D721Med (cell line): ENCODE results near the gene C20orf141.
A peak's percentile ranks its signal among the peaks of the same experiment; 100 is the strongest.

ENCODE experiments used
- DNase-seq: peaks from one replicate; pipeline ENCODE4 v3.0.0; 2011; ENCODE audit warnings: low spot score; ENCODE audit not compliant: insufficient read length
- FAIRE-seq: peaks from 2 replicates; lab custom pipeline; 2011; peaks lifted over from hg19 to GRCh38; lab: Jason Lieb, UNC
- TF ChIP-seq, protein P1 (sequence below): IDR thresholded peaks from 2 replicates; pipeline ENCODE4 v1.5.1; 2012; ENCODE audit warnings: mild to moderate bottlenecking, control low read depth; ENCODE audit not compliant: insufficient read depth; ENCODE audit errors: missing control alignments

Gene C20orf141

DNA sequence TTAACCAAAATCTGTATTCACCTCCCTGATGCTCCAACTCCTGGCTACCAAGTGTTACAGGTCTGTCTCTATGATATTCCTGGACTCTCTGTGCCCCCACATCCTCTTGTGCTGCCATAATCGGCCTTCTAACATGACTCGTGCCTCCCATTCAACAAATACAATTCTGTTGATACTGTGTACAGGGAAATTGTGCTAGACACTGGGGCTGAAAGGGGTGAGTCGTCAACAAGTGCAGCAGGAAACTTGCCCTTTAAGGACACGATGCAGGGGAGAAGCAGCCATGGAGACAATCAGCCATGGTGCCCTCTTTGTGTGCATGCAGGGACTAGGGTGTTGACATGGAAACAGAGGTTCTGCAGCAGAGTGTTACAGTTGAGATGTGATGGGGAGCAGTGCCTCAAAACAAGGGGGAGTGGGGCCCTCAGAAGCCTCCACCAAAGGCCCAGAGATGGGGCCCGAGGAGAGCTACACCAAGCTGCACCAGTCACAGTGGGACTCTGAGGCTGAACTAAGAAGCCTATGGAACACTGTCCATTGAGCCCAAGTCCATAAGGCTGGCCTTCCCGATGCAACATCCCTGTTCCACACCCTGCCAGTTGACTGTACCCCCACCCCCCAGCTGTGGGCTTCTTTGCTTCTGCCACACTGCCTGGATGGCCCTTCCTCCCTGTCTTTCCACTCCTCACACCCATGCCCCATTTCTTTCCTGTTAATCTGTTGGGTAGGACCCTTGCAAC is 22.6 kb downstream of the C20orf141 start:
- FAIRE-seq = no peak
- DNase-seq = no peak
- TF ChIP-seq, protein P1, sequence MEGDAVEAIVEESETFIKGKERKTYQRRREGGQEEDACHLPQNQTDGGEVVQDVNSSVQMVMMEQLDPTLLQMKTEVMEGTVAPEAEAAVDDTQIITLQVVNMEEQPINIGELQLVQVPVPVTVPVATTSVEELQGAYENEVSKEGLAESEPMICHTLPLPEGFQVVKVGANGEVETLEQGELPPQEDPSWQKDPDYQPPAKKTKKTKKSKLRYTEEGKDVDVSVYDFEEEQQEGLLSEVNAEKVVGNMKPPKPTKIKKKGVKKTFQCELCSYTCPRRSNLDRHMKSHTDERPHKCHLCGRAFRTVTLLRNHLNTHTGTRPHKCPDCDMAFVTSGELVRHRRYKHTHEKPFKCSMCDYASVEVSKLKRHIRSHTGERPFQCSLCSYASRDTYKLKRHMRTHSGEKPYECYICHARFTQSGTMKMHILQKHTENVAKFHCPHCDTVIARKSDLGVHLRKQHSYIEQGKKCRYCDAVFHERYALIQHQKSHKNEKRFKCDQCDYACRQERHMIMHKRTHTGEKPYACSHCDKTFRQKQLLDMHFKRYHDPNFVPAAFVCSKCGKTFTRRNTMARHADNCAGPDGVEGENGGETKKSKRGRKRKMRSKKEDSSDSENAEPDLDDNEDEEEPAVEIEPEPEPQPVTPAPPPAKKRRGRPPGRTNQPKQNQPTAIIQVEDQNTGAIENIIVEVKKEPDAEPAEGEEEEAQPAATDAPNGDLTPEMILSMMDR = no peak

DNA sequence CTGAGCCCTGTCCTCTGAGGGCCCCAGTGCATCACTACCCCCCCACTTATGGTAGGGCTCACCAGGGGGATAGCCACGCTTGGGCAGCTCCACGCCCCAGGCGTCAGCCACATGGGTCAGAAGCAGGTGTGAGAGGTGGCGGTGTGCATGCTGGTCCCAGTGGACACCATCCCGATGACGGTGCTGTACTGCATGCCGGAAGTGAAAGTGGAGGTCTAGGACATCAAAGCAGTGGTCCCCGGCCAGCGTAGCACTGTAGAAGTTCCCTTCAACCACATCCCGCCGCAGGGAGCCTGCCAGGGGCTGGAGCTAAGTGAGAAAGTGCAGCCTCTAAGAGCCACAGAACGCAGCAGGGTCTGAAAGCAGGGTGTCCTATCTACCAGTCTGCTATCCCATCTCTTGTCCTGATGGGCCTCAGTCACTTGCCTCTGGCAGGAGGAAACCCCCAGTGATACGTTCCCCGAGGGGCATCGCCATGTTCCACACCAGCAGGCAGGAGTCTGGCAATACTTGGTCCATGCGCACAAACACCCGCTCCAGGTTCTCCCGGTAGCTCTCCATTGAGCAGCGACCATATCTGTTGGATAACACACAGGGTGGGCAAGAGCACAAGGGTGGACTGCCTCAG is 23.5 kb downstream of the C20orf141 start:
- no peak for DNase-seq
- FAIRE-seq = no peak
- TF ChIP-seq, protein P1 = no peak

DNA sequence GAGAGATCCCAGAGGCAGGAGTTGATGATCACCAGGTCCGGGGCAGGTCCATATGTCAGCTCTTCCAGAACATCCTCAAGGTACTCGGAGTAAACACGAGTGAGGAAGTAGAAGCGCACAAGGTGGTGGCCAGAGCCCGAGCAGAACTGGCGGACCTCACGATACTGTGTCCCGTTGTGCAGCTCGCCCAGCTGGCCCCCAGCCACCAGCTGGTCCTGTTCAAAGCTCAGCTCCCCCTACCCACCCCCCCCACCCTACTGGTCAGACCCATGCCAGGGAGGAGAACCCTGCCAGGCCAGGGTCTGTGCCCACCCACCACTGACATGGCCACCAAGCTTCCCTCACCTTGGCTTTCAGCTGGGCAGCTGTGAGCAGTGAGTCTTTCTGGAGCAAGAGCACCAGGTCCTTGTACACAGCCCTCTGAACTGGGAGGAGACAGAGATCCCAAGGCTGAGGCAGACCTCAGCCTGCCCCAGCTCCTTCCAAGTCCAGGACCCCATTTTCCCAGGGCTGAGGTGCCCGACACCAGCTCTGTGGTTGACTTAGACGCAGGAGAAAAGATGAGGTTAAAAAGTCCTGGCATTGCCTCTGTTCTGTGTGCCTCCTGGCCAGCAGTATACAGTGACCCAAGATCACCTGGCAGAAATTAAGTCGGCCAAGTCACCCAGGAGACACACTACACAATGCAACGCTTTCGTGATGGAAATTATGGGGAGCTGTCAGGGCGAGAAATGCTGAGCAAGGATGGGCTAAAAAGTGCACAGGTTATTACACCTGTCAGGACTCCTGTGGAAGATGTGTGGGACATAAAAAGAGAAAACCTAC is 24.3 kb downstream of the C20orf141 start:
- DNase-seq (no peak), FAIRE-seq (no peak)
- TF ChIP-seq, protein P1 = no peak

DNA sequence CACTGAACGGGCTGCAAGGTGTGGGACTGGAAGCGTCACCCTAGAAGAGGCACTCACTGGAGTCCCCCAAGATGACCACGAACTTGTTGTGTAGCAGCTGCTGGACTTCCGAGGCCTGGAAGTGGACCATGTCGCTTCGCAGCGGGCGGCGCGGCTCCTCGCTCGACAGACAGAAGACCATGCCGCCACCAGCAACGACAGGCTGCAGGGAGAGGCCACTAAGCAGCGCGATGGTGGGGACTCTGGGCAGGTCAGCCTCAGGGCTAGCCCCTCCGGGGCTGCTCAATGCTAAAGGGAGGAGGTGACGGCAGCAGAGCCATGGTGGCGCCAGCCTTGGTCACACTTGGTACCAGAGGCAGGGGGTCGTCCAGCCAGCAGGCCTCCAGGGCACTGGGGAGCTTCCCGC is 24.9 kb downstream of the C20orf141 start:
- no peak for DNase-seq
- TF ChIP-seq, protein P1 = no peak
- no peak for FAIRE-seq

DNA sequence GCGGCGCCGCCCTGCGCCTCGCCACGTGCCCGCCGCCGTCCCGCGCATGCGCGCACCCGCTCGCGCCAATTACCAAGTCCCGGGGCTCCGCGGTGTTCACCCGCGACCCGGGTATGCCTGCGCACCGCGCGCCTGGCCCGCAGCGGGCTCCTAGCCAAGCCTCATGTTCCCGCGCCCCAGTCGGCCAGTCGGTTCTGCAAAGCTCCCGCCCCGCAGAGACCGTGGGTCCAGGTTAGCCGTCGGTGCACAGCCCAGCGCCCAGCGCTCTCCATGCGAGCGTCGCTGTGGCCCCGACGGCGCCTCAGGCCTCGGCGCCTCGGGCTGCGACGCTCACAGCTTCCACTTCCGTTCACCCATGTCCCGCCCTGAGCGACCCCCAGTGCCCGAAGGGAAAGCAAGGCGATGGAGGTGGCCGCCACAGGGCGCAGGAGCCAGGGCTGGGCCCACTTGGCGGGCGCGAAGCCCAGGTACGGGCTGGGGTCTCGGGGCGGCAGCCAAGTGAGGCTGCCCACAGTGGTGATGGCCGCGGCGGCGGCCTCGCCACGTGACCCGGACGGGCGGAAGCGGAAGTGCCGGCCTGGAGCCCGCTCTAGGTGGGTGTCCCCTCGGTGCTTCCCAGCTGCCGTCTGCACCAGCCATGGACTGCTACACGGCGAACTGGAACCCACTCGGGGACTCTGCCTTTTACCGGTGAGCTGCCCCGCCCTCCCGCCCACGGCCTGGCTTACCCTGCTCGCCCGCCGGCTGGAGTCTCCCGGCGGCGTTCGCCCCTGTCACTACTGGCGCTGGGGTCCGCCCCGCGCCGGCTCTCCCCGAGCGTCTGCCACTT is 25.6 kb downstream of the C20orf141 start, which contains the start of the genes PCED1A and VPS16:
Gene PCED1A (minus strand): TSS at position 518 of the 829 bp plus-strand sequence. CDS start 743 bp downstream, outside the sequence.
Gene VPS16 (plus strand): TSS at position 608 of the 829 bp plus-strand sequence. CDS start 30 bp downstream, at position 638.
- no peak for FAIRE-seq
- peak; percentile 70 for DNase-seq
- TF ChIP-seq, protein P1 = no peak

DNA sequence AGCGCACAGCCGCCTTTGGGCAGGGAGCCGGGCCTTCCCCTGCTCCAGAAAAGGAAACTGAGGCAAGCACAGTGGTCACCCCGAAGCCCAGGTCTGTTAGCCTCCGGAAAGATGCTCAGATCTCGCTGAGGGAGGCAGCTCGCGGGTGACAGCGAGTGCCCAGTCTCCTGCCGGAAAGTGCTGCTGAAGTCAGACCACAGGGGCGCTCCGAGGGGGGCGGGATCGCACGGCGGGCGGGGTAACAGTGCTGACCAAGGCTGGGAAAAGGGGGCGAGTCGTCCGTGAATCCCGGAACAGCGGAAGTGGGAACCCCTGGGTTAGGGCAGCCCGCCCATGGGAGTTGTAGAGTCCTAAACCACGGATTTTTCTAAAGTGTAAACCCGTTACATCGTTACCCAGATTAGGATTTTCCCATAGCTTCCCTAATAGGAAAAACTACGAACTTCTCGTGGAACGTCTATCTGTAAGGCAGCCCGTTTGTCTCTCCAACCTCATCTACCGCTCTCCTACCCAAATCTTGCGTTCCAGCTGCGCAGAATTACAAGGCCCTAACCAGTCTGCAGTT is 26.3 kb downstream of the C20orf141 start:
- FAIRE-seq (no peak), DNase-seq (no peak)
- TF ChIP-seq, protein P1 = no peak
